ENCODE measurements around the gene DCPS. TPM values are rescaled to one million over a fixed set of nuclear protein-coding genes. Genes with fewer than 3 reads are reported as not detected.
A peak's percentile ranks its signal among the peaks of the same experiment; 100 is the strongest.
"Not testable (repeated sequence)": the region's sequence is repeated elsewhere in the genome, so short reads cannot be mapped to it uniquely, and the experiment has no call there.

DCPS gene
- total RNA-seq, 4 donors from 2014 or later, result 6.7 to 23.9 (median 7.9) TPM

DNA sequence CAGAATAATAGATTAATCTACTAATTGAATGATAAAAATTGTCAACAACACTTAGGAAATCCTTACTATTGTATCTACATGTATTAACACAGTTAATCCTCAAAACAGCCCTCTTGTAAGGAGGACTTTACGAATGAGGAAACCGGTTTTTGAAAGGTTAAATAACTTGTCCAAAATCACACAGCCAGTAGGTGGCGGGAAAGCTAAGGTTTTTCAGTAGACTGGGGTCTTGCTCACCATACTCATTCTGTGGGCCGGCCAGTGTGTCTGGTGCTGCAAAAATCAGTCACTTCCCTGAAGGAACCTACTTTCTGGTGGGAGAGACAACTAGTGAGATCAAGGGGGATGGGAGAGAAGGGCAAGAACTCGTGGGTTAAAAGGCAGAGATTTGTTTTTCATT, 3.8 kb downstream of the DCPS start:
- peak in 1 of 3 donors; percentile 14 for DNase-seq

DNA sequence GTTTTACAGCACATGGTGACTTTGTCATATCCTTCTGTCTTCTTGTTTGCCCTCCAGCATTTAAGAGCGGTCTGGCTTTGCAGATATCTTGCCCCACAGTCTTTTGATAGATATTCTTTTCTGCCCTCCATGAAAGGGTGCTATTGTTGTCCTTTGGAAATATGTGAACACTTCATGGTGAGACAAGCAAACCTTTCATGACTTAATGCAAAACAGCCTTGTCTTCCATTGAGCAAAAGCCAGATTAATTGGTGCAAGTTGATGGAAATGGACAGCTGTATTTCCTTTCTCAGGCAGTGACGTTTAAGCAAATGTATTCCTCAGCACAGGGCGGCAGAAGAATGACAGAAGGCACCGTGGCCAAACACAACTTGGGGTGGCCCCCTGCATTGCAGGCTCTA, 4.4 kb downstream of the DCPS start:
- no peaks in the 10 kb centered on the region for H3K36me3 ChIP-seq
- no peaks in the 10 kb centered on the region for H3K27me3 ChIP-seq
- no peak for TF ChIP-seq POLR2A (IDR thresholded peaks at IDR 0.05)
- TF ChIP-seq, protein P1, sequence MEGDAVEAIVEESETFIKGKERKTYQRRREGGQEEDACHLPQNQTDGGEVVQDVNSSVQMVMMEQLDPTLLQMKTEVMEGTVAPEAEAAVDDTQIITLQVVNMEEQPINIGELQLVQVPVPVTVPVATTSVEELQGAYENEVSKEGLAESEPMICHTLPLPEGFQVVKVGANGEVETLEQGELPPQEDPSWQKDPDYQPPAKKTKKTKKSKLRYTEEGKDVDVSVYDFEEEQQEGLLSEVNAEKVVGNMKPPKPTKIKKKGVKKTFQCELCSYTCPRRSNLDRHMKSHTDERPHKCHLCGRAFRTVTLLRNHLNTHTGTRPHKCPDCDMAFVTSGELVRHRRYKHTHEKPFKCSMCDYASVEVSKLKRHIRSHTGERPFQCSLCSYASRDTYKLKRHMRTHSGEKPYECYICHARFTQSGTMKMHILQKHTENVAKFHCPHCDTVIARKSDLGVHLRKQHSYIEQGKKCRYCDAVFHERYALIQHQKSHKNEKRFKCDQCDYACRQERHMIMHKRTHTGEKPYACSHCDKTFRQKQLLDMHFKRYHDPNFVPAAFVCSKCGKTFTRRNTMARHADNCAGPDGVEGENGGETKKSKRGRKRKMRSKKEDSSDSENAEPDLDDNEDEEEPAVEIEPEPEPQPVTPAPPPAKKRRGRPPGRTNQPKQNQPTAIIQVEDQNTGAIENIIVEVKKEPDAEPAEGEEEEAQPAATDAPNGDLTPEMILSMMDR (IDR thresholded peaks at IDR 0.05), result no peak
- H3K27ac ChIP-seq, result no peak overlapping the region
- H3K9me3 ChIP-seq, result no peaks in the 10 kb centered on the region
- no peak overlapping the region for H3K4me3 ChIP-seq
- DNase-seq, result no peak
- peaks cover 0 to 16% (median 0%) of the 10 kb centered on the region in 4 donors for H3K4me1 ChIP-seq

More for the DNA sequence above, 3.8 kb downstream of the DCPS start:
- H3K4me1 ChIP-seq, result peaks cover 0 to 16% (median 0%) of the 10 kb centered on the region in 4 donors
- TF ChIP-seq, protein P1 (IDR thresholded peaks at IDR 0.05), result peak in 1 of 6 experiments; percentile 12
- TF ChIP-seq POLR2A (IDR thresholded peaks at IDR 0.05), result no peak
- H3K27ac ChIP-seq, result no peak overlapping the region
- H3K9me3 ChIP-seq, result no peaks in the 10 kb centered on the region
- H3K4me3 ChIP-seq, result no peak overlapping the region
- no peaks in the 10 kb centered on the region for H3K27me3 ChIP-seq
- no peaks in the 10 kb centered on the region for H3K36me3 ChIP-seq

DNA sequence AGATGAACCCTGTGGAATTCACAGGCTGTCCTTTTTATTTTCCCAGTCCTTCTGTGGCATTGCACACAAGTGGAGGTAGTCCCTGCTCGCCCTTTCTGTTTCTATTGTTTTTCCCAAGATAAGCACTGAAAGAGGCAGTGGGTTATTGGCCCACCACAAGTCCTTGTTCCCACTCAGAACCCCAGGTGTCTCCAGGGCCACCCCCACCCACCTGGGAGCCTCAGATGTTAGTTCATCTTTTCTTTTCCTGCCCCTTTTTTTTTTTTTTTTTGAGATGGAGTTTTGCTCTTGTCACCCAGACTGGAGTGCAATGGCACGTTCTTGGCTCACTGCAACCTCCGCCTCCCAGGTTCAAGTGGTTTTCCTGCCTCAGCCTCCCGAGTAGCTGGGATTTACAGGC, 4.9 kb downstream of the DCPS start:
- peaks cover 0 to 16% (median 0%) of the 10 kb centered on the region in 4 donors for H3K4me1 ChIP-seq
- not testable (repeated sequence) for H3K27ac ChIP-seq, DNase-seq, H3K27me3 ChIP-seq, H3K9me3 ChIP-seq, H3K36me3 ChIP-seq, H3K4me3 ChIP-seq

DNA sequence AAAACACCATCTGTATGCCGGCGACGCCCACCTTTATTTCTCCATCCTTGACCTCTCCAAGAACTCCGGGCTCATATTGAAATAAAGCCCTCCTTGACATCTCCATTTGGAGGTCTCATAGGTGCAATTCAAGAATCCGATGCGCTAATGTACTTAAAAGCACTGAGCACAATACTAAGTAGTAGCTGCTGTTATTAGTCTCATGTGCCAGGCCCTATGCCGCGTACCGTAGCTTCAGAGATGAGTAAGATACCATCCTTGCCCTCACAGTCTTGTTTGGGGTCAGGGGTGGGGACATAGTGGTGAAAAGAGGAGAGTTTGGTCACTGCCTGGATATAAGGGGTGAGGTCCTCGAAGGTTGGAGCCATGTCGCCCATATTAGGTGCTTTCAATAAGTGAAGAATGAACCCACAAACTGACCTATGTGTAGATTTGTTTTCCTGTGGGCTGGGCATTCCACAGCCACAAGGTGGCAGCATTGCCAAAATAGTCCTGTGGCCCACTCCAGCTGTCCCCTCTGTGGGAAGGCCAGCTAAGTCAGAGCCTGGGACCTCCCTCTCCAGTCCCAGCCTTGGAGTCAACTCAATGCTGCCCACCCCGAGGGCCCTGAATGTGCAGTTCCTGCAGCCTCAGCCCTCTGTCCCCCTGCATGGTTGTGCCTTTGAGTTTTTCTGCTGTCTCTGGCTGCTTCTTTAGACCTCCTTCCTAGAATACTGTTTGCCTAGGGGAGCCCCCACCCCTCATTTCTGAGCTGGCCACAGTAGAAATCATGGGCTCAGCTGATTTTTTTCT, 6.5 kb downstream of the DCPS start:
- TF ChIP-seq POLR2A (IDR thresholded peaks at IDR 0.05), result no peak
- TF ChIP-seq, protein P1 (IDR thresholded peaks at IDR 0.05), result peak; percentile 42 to 78 (median 68)
- H3K4me3 ChIP-seq, result no peak overlapping the region
- no peaks in the 10 kb centered on the region for H3K36me3 ChIP-seq
- no peaks in the 10 kb centered on the region for H3K9me3 ChIP-seq
- peak; percentile 52 to 84 (median 72) for DNase-seq
- peaks cover 0 to 7% (median 0%) of the 10 kb centered on the region in 4 donors for H3K4me1 ChIP-seq
- peak overlapping the region in 1 of 4 donors; percentile 1 for H3K27ac ChIP-seq
- H3K27me3 ChIP-seq, result no peaks in the 10 kb centered on the region

DNA sequence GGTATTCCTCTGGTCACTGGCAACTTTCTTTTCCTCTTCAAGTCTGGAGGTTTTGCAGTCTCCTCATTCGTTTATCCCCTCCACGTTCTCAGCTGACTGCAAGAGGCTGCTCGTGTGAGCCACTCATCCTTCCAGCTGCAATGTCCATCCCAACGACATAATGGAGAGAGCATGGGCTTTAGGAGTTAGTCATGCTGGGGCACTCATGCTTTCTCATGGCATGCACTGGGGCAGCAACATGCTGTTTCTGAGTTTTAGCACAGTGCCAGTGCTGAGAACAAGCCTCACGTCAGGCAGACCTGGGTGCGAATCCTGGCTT, 7.1 kb downstream of the DCPS start:
- TF ChIP-seq, protein P1 (IDR thresholded peaks at IDR 0.05), result no peak
- Histone ChIP-seq H3K27ac (peak overlapping the region in 1 of 4 donors; percentile 1), H3K36me3 (no peaks in the 10 kb centered on the region), H3K4me3 (no peak overlapping the region), H3K27me3 (no peaks in the 10 kb centered on the region), H3K4me1 (peaks cover 0 to 7% (median 0%) of the 10 kb centered on the region in 4 donors), H3K9me3 (no peaks in the 10 kb centered on the region)
- DNase-seq, result peak in 1 of 3 donors; percentile 15

DNA sequence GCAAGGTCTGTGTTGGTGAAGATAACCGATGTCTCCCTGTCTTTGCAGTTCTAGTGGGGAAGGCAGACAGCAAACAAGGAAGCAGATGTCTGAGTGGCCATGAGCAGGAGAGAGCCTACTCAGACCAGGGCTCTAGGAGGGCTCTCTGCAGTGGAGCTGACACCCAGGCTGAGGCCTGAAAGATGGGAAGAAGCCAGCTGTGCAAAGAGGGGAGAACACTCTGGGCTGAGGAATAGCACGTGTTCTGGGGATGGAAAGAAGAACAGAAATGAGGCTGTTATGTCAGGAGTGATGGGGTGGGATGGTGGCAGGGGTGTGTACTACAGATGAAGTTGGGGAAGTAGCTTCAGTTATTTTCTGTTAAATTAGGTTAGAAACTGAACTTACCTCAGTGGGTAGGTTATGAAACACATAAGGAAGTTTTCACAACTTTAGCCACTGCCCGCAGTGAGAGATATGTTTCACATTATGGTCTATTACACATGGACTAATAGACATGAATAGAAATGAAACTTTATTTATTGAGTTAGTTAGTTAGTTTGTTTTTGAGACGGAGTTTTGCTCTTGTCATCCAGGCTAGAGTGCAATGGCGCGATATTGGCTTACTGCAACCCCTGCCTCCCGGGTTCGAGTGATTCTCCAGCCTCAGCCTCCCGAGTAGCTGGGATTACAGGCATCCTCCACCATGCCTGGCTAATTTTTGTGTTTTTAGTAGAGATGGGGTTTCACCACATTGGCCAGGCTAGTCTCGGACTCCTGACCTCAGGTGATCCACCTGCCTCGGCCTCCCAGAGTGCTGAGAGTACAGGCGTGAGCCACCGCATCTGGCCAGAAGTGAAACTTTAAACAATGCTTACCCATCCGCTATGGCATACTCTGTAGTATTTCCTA, 7.8 kb downstream of the DCPS start:
- no peaks in the 10 kb centered on the region for H3K9me3 ChIP-seq
- H3K4me3 ChIP-seq, result no peak overlapping the region
- no peak overlapping the region for H3K27ac ChIP-seq
- TF ChIP-seq POLR2A (IDR thresholded peaks at IDR 0.05), result no peak
- TF ChIP-seq, protein P1 (IDR thresholded peaks at IDR 0.05), result no peak
- H3K27me3 ChIP-seq, result no peaks in the 10 kb centered on the region
- H3K36me3 ChIP-seq, result no peaks in the 10 kb centered on the region
- H3K4me1 ChIP-seq, result peaks cover 0 to 7% (median 0%) of the 10 kb centered on the region in 4 donors
- DNase-seq, result peak in 1 of 3 donors; percentile 26

Measured in Peyer's patch (tissue), 4 donors.